Urinary bladder (tissue), 4 donors: ENCODE data around the gene MARF1. TPM values are rescaled to one million over a fixed set of nuclear protein-coding genes. Genes with fewer than 3 reads are reported as not detected.
"Not testable (repeated sequence)": the region's sequence is repeated elsewhere in the genome, so short reads cannot be mapped to it uniquely, and the experiment has no call there.

Experiments
- DNase-seq: peaks from one replicate; pipeline ENCODE4 v3.0.0-alpha.2; 2015; ENCODE audit errors: extremely low spot score
- H3K27ac ChIP-seq: one replicate; pipeline ENCODE4 v1.5.1; 2013; ENCODE audit warnings: low read depth, mild to moderate bottlenecking, moderate library complexity
- H3K36me3 ChIP-seq: one replicate; pipeline ENCODE4 v1.6.1; 2013; ENCODE audit warnings: mild to moderate bottlenecking, moderate library complexity; ENCODE audit not compliant: insufficient read depth
- H3K4me1 ChIP-seq: one replicate; pipeline ENCODE4 v1.6.1; 2013; ENCODE audit warnings: mild to moderate bottlenecking, moderate library complexity; ENCODE audit not compliant: insufficient read depth
- H3K4me3 ChIP-seq: one replicate; pipeline ENCODE4 v1.5.1; 2013; ENCODE audit warnings: low read depth, low read length
- WGBS: extraction: QIAGEN DNeasy Blood & Tissue Kit; methylation state at CpG from one replicate; pipeline ENCODE4 v1.1.7; 2013; 5-methylcytosine and 5-hydroxymethylcytosine counted together
- polyA plus RNA-seq: library from polyadenylated mRNA; stranded (reverse); fragments of 200-250 nt; gene quantifications from one replicate; pipeline ENCODE4 v1.2.3, GENCODE V29; 2013
- total RNA-seq: library from RNA; depleted of rRNA; stranded (reverse); fragments of >200 nt; gene quantifications from one replicate; pipeline ENCODE4 v1.2.3, GENCODE V29; 2014
- donor health status: healthy with polysubstance abuse.
- donor health status: healthy.

Gene MARF1, protein sequence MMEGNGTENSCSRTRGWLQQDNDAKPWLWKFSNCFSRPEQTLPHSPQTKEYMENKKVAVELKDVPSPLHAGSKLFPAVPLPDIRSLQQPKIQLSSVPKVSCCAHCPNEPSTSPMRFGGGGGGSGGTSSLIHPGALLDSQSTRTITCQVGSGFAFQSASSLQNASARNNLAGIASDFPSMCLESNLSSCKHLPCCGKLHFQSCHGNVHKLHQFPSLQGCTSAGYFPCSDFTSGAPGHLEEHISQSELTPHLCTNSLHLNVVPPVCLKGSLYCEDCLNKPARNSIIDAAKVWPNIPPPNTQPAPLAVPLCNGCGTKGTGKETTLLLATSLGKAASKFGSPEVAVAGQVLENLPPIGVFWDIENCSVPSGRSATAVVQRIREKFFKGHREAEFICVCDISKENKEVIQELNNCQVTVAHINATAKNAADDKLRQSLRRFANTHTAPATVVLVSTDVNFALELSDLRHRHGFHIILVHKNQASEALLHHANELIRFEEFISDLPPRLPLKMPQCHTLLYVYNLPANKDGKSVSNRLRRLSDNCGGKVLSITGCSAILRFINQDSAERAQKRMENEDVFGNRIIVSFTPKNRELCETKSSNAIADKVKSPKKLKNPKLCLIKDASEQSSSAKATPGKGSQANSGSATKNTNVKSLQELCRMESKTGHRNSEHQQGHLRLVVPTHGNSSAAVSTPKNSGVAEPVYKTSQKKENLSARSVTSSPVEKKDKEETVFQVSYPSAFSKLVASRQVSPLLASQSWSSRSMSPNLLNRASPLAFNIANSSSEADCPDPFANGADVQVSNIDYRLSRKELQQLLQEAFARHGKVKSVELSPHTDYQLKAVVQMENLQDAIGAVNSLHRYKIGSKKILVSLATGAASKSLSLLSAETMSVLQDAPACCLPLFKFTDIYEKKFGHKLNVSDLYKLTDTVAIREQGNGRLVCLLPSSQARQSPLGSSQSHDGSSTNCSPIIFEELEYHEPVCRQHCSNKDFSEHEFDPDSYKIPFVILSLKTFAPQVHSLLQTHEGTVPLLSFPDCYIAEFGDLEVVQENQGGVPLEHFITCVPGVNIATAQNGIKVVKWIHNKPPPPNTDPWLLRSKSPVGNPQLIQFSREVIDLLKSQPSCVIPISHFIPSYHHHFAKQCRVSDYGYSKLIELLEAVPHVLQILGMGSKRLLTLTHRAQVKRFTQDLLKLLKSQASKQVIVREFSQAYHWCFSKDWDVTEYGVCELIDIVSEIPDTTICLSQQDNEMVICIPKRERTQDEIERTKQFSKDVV (N-terminal part only)
- total RNA-seq (45.0 TPM), polyA plus RNA-seq (30.6 TPM)

DNA sequence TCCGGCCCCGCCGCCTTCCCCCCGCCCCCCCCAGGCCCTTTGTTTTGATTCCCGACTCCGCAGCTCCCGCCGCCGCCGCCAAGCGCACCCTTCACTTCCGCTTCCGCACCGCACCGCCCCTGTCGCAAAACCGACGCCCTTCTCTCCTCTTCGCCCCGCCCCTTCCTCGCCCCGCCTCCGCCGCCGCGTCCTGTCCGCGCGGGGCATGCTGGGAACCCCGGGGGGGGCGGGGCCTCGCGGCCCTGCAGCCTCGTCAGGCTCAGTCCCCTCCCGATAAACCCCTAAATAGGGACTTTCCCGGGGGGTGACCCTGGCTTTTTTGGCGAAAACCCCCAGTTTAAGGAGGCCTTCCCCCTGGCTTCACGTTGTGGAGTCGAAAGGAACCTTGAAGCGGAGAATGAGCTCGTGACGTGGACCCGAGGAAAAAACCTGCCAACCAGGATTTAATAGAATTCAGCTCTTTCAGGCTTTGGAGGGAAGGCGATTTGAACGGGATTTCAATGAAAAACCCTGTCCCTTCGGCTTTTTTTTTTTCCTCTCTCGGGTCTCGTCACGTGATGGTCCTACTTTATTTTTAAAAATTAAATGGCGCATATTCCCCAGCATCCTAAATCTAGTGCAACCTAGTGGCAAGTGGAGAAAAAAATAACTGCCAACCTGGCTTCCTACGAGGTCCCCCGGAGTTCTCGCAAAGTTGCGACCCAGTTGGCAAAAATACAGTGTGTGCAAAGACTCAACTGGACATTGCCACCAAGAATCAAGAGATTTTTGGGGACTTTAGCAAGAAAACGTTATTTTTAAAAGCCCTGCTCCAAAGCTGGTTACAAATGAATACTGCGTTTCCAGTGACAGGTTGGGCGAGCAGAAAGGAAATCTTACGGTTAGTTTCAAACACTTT is at the start of gene MARF1:
TSS of gene MARF1 (minus strand) at position 107 of the 898 bp plus-strand sequence. CDS start 3,921 bp downstream, outside the sequence.
- Histone ChIP-seq H3K27ac (peak within 1 kb of the TSS; percentile 93), H3K4me1 (no peaks in the 10 kb centered on the region), H3K4me3 (peak within 1 kb of the TSS; percentile 77), H3K36me3 (no peaks in the 10 kb centered on the region)
- peak; percentile 93 for DNase-seq
- WGBS = under 1% methylated on average over 58 of the region's 58 CpGs

DNA sequence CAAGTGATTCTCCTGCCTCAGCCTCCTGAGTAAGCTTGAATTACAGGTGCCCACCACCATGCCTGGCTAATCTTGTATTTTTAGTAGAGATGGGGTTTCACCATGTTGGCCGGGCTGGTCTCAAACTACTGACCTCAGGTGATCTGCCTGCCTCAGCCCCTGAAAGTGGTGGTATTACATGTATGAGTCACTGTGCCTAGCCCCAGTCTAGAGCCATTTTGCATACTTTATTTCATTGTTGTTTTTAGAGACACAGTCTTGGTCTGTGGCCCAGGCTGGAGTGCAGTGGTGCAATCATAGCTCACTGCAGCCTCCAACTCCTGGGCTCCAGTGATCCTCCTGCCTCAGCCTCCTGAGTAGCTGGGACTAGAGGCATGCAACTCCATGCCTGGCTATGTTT is 49.6 kb upstream of the MARF1 start:
- not testable (repeated sequence) for H3K27ac ChIP-seq
- WGBS = 98% methylated on average over 1 of the region's 1 CpG

DNA sequence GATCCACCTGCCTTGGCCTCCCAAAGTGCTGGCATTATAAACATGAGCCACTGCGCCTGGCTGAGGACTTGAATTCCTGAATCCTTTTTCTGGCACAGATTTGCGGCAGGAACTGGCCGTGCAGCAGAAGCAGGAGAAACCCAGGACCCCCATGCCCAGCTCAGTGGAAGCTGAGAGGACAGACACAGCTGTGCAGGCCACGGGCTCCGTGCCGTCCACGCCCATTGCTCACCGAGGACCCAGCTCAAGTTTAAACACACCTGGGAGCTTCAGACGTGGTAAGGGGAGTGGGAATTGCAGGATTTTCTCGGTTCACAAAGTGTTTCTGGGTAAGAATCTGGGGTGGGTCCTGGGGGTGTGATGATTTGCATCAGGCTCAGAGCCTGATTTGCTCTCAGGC is 48.1 kb upstream of the MARF1 start:
- no peak for DNase-seq
- no peaks in the 10 kb centered on the region for H3K36me3 ChIP-seq
- WGBS = 92% methylated on average over 10 of the region's 10 CpGs

More for the DNA sequence above, 49.6 kb upstream of the MARF1 start:
- not testable (repeated sequence) for H3K36me3 ChIP-seq, DNase-seq, H3K4me3 ChIP-seq, H3K4me1 ChIP-seq

DNA sequence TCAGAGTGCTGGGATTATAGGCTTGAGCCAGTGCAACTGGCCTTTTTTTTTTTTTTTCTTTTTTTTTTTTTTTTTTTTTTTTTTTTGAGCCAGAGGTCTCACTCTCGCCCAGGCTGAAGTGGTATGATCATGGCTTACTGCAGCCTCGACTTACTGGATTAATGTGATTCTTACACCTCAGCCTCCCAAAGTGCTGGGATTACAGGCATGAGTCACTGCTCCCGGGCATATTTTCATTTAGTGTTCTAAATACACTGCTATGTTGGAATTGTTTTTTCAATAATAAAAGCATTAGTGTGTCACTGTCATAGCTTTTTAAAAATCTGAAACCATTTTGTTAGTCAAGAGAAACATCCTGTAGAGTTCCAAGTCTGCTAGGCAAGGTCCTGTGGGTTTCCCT is 47.3 kb upstream of the MARF1 start:
- H3K27ac ChIP-seq = no peak overlapping the region
- no peak overlapping the region for H3K4me3 ChIP-seq
- DNase-seq = no peak
- no peaks in the 10 kb centered on the region for H3K4me1 ChIP-seq
- H3K36me3 ChIP-seq = no peaks in the 10 kb centered on the region
- 80% methylated on average over 3 of the region's 3 CpGs for WGBS

More for the DNA sequence above, 48.1 kb upstream of the MARF1 start:
- Histone ChIP-seq H3K4me1 (no peaks in the 10 kb centered on the region), H3K27ac (no peak overlapping the region), H3K4me3 (no peak overlapping the region)

DNA sequence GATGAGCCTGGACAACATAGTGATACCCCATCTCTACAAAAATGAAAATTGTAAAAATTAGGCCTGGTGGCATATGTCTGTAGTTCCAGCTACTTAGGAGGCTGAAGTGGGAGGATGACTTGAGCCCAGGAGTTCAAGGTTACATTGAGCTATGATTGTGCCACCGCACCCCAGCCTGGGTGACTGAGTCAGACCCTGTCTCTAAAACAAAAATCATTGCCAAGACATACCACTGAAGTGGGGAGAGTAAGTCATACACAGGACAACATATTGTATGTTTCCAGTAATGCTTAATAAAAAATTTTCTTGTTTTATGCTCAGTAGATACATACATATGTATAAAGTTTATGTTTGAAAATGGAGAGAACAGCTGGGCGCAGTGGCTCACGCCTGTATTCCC is 46.3 kb upstream of the MARF1 start:
- DNase-seq = no peak
- H3K27ac ChIP-seq = no peak overlapping the region
- WGBS = 98% methylated on average over 3 of the region's 3 CpGs
- no peak overlapping the region for H3K4me3 ChIP-seq
- H3K4me1 ChIP-seq = no peaks in the 10 kb centered on the region
- H3K36me3 ChIP-seq = no peaks in the 10 kb centered on the region

DNA sequence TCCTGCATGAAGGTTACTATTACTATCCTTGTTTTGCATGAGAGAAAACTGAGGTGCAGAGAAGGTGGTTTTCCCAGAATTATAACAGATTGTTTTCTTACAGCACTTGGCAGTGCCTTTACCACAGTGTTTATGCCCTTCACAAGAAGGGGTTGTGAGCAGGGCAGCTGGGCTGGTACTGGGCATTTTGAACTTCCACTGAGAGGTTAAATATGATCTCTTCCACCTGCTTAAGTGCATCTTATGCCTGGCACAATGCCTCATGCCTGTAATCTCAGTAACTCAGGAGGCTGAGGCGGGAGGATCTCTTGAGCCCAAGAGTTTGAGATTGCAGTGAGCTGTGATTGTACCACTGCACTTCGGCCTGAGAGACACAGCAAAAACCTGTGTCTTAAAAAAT is 43.3 kb upstream of the MARF1 start:
- no peak overlapping the region for H3K27ac ChIP-seq
- no peak overlapping the region for H3K4me3 ChIP-seq
- DNase-seq = no peak
- H3K36me3 ChIP-seq = no peaks in the 10 kb centered on the region
- 94% methylated on average over 2 of the region's 2 CpGs for WGBS
- H3K4me1 ChIP-seq = no peaks in the 10 kb centered on the region

DNA sequence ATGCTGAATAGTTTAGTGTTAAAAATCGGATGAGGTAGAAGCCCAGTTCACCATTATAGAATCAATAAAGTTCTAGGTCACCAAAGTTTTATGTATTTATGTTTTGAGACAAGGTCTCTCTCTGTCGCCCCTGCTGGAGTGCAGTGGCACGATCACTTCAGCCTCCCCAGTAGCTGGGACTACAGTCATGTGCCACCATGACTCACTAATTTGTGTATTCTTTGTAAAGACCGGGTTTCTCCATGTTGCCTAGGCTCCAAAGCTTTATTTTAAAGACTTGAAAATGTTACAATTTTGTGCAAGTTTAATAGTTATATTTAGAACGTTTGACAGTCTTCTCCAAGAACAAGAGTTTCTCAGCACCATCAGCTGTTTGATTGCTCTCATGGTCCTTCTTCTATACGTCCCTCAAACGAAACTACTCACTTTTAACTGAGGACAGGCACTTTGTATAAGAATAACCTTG is 39.2 kb upstream of the MARF1 start:
- DNase-seq = no peak
- WGBS = 59% methylated on average over 7 of the region's 7 CpGs
- no peaks in the 10 kb centered on the region for H3K4me1 ChIP-seq
- no peak overlapping the region for H3K27ac ChIP-seq
- H3K4me3 ChIP-seq = no peak overlapping the region
- peaks cover 2% of the 10 kb centered on the region for H3K36me3 ChIP-seq

DNA sequence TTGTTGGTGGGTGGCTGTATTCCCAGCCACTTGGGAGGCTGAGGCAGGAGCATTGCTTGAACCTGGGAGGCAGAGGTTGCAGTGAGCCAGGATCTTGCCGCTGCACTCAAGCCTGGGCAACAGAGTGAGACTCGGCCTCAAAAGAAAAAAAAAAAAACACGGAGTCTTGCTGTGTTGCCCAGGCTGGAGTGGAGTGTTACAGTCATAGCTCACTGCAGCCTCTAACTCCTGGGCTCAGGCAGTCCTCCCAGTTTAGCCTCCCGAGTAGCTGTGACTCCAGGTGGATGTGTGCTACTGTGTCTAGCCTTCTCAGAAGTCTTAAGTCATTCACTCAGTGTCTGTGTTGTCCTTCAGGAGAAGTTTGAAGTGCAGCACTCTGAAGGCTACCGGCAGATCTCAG is 34.5 kb upstream of the MARF1 start:
- no peak for DNase-seq
- H3K4me1 ChIP-seq = peaks cover 1% of the 10 kb centered on the region
- no peak overlapping the region for H3K4me3 ChIP-seq
- 99% methylated on average over 5 of the region's 5 CpGs for WGBS
- H3K27ac ChIP-seq = no peak overlapping the region
- peaks cover 2% of the 10 kb centered on the region for H3K36me3 ChIP-seq

DNA sequence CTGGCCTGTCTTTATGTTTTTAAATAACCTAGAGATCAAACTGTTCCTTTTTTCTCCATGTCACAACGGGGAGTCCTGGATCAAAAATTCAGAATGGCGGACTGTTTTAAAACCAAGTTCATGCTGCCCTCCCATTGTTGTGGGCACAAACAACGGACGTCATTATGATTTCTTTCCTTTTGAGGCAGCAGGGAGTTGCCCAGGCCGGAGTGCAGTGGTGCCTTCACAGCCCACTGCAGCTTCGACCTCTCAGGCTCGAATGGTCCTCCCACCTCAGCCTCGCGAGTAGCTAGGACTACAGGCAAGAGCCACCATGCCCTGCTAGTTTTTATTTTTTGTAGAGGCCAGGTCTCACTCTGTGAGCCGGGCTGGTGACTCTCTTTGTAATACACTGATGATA is 33.6 kb upstream of the MARF1 start:
- Histone ChIP-seq H3K4me1 (peaks cover 1% of the 10 kb centered on the region), H3K27ac (no peak overlapping the region), H3K36me3 (peaks cover 2% of the 10 kb centered on the region), H3K4me3 (no peak overlapping the region)
- no peak for DNase-seq
- 82% methylated on average over 10 of the region's 10 CpGs for WGBS

DNA sequence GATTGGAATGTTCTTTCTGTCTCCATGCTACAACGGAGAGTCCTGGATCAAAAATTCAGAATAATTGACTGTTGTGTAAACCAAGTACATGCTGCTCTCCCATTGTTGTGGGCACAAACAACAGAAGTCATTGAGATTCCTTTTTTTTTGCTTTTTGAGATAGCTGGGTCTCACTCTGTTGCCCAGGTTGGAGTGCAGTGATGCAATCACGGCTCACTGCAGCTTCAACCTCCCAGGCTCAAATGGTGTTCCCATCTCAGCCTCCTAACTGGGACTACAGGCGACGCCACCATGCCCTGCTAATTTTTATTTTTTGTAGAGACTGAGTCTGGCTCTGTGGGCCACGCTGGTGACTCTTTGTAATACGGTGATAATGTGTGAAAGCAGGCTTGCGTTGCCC is 31.6 kb upstream of the MARF1 start:
- Histone ChIP-seq H3K4me3 (no peak overlapping the region), H3K4me1 (peaks cover 1% of the 10 kb centered on the region), H3K27ac (no peak overlapping the region), H3K36me3 (peaks cover 2% of the 10 kb centered on the region)
- WGBS = 97% methylated on average over 7 of the region's 7 CpGs
- no peak for DNase-seq

DNA sequence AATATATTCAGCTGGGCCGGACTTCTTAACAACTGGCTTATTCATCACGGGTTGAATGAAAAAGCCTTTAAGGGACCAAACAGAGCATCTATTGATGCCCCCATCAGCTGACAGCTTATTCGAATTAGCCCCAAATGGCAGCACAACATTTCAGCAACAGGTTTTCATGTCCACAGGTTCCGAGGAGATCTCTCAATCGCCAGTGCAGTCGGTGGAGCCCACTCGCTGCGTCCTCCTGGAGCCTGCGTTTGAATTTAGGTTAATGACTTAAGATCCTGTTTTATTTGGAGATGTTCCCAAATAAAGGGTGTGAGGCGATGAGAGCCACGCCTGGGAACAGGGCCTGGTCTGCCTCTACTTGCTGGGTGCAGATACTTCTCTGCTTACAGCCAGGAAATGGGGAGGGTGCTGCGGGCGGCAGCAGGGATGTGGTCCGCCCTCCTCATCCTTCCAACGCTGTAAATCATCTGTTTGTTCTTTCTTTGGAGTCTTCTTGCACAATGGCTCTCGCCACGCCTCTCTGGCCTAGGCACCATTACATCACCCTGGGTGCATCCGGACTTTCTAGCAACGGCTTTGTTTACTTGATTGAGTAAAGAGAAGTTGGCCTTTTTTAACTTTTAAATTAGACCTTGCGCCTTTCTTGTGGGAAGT is 29.7 kb upstream of the MARF1 start:
- WGBS = 14% methylated on average over 20 of the region's 20 CpGs
- peaks cover 1% of the 10 kb centered on the region for H3K4me1 ChIP-seq
- DNase-seq = peak; percentile 89
- peak overlapping the region; percentile 90 for H3K27ac ChIP-seq
- no peak overlapping the region for H3K4me3 ChIP-seq
- no peaks in the 10 kb centered on the region for H3K36me3 ChIP-seq

DNA sequence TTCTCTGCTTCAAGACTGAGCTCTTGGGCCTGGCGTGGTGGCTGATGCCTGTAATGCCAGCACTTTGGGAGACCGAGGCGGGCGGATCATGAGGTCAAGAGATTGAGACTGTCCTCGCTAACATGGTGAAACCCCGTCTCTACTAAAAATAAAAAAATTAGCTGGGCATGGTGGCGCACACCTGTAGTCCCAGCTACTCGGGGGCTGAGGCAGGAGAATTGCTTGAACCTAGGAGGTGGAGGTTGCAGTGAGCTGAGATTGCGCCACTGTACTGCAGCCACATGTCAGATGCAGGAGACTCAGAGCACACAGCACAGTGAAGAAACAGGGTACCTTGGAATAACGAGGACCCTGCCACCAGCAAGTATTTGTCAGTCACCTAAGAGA is 29.2 kb upstream of the MARF1 start:
- H3K36me3 ChIP-seq, H3K27ac ChIP-seq, H3K4me1 ChIP-seq, H3K4me3 ChIP-seq, DNase-seq: not testable (repeated sequence)
- 90% methylated on average over 10 of the region's 10 CpGs for WGBS
